Small intestine (tissue), 7 donors: ENCODE results near the gene ACTG1. TPM values are rescaled to one million over a fixed set of nuclear protein-coding genes. Genes with fewer than 3 reads are reported as not detected.

Source experiments
- DNase-seq, 2 donors: peaks; one replicate each; pipeline versions ENCODE4 v3.0.0 to v3.0.0-alpha.2; 2013
- FAIRE-seq: peaks from 2 replicates; lab custom pipeline; 2012; peaks lifted over from hg19 to GRCh38; lab: Jason Lieb, UNC
- H3K27ac ChIP-seq, 3 donors: one replicate each; pipeline ENCODE4 v1.5.1; 2013; ENCODE audit warnings: low read length in 2 of 3, mild to moderate bottlenecking in 2 of 3, control low read depth in 1 of 3, inconsistent platforms in 1 of 3, low read depth in 1 of 3, moderate library complexity in 1 of 3
- H3K27me3 ChIP-seq, 3 donors: one replicate each; pipeline ENCODE4 v1.6.1; 2013; ENCODE audit warnings: low read length in 3 of 3, inconsistent platforms in 1 of 3; ENCODE audit not compliant: control insufficient read depth in 3 of 3, insufficient read depth in 3 of 3
- H3K36me3 ChIP-seq, 3 donors: one replicate each; pipeline ENCODE4 v1.6.1; 2013; ENCODE audit warnings: low read length in 3 of 3, inconsistent platforms in 1 of 3, low read depth in 1 of 3, mild to moderate bottlenecking in 1 of 3, moderate library complexity in 1 of 3; ENCODE audit not compliant: control insufficient read depth in 3 of 3, insufficient read depth in 2 of 3
- H3K4me1 ChIP-seq, 3 donors: one replicate each; pipeline ENCODE4 v1.6.1; 2013; ENCODE audit warnings: low read length in 2 of 3, inconsistent platforms in 1 of 3, low read depth in 1 of 3, mild to moderate bottlenecking in 1 of 3, moderate library complexity in 1 of 3; ENCODE audit not compliant: control insufficient read depth in 3 of 3, insufficient read depth in 2 of 3
- H3K4me3 ChIP-seq, 3 donors: one replicate each; pipeline ENCODE4 v1.5.1; 2013; ENCODE audit warnings: low read length in 3 of 3, control low read depth in 1 of 3, inconsistent platforms in 1 of 3, low read depth in 1 of 3, mild to moderate bottlenecking in 1 of 3, moderate library complexity in 1 of 3
- H3K9me3 ChIP-seq, 2 donors: one replicate each; pipeline ENCODE4 v1.6.1; 2013; ENCODE audit warnings: low read depth in 1 of 2, low read length in 1 of 2; ENCODE audit not compliant: control insufficient read depth in 2 of 2, insufficient read depth in 1 of 2
- WGBS, 3 donors: extraction: QIAGEN DNeasy Blood & Tissue Kit; methylation state at CpG; one replicate each; pipeline ENCODE4 v1.1.7; 2013; 5-methylcytosine and 5-hydroxymethylcytosine counted together
- polyA plus RNA-seq, 4 donors: library from polyadenylated mRNA; stranded (reverse) in 3 of 4; unstranded in 1 of 4; fragments of 200-250 nt in 3 of 4; fragments of 120-200 nt in 1 of 4; gene quantifications; one replicate each; pipeline versions ENCODE4 v1.2.1 to v1.2.3, GENCODE V29; 2013
- donor health status: healthy with polysubstance abuse.
- donor health status: control.
- donor health status: control.
- donor health status: Bipolar disorder and iron deficiency.
- donor health status: healthy.

ACTG1 gene
- polyA plus RNA-seq, 4 donors = 1,318 to 3,459 (median 1,787) TPM

GRCh38 chr17:81479175-81480071 is 33.2 kb downstream of the ACTG1 start:
- FAIRE-seq (no peak), DNase-seq (no peak)
- peaks cover 0 to 32% (median 4%) of the 10 kb centered on the region in 3 donors for H3K4me1 ChIP-seq
- WGBS, 3 donors = 83 to 88% (median 88%) methylated on average over 20 of the region's 20 CpGs
- no peaks in the 10 kb centered on the region for H3K36me3 ChIP-seq
- H3K27me3 ChIP-seq = peaks cover 0 to 14% (median 0%) of the 10 kb centered on the region in 3 donors
- no peaks in the 10 kb centered on the region for H3K9me3 ChIP-seq
- no peak overlapping the region for H3K4me3 ChIP-seq
- H3K27ac ChIP-seq = no peak overlapping the region

- 88 to 91% (median 89%) methylated on average over 20 of the region's 20 CpGs for WGBS, 3 donors
- no peak for DNase-seq
- Histone ChIP-seq H3K27ac (no peak overlapping the region), H3K9me3 (no peaks in the 10 kb centered on the region), H3K4me3 (no peak overlapping the region), H3K36me3 (no peaks in the 10 kb centered on the region), H3K27me3 (peaks cover 0 to 14% (median 0%) of the 10 kb centered on the region in 3 donors), H3K4me1 (peaks cover 0 to 21% (median 2%) of the 10 kb centered on the region in 3 donors)
- no peak for FAIRE-seq
Observed at GRCh38 chr17:81478119-81478518, 34.5 kb downstream of the ACTG1 start.

GRCh38 chr17:81477173-81477572 is 35.4 kb downstream of the ACTG1 start:
- Histone ChIP-seq H3K27me3 (peaks cover 0 to 14% (median 0%) of the 10 kb centered on the region in 3 donors), H3K4me3 (no peak overlapping the region), H3K27ac (no peak overlapping the region), H3K36me3 (no peaks in the 10 kb centered on the region), H3K9me3 (no peaks in the 10 kb centered on the region), H3K4me1 (peaks cover 0 to 12% (median 2%) of the 10 kb centered on the region in 3 donors)
- FAIRE-seq (no peak), DNase-seq (no peak)
- WGBS, 3 donors = 64 to 86% (median 84%) methylated on average over 6 to 7 of the region's 7 CpGs

- Histone ChIP-seq H3K4me1 (peaks cover 0 to 6% (median 2%) of the 10 kb centered on the region in 3 donors), H3K36me3 (no peaks in the 10 kb centered on the region), H3K27me3 (peaks cover 0 to 14% (median 0%) of the 10 kb centered on the region in 3 donors), H3K9me3 (no peaks in the 10 kb centered on the region), H3K27ac (no peak overlapping the region), H3K4me3 (no peak overlapping the region)
- no peak for DNase-seq
- 77 to 91% (median 81%) methylated on average over 6 of the region's 6 CpGs for WGBS, 3 donors
- no peak for FAIRE-seq
Observed at GRCh38 chr17:81476635-81477034, 36.0 kb downstream of the ACTG1 start.

GRCh38 chr17:81476097-81476496 is 36.5 kb downstream of the ACTG1 start:
- Histone ChIP-seq H3K9me3 (no peaks in the 10 kb centered on the region), H3K27ac (no peak overlapping the region), H3K27me3 (peaks cover 0 to 14% (median 0%) of the 10 kb centered on the region in 3 donors), H3K36me3 (no peaks in the 10 kb centered on the region), H3K4me3 (no peak overlapping the region), H3K4me1 (peaks cover 0 to 6% (median 1%) of the 10 kb centered on the region in 3 donors)
- DNase-seq = no peak
- FAIRE-seq = no peak
- WGBS, 3 donors = 89 to 92% (median 92%) methylated on average over 7 of the region's 7 CpGs

- no peak for DNase-seq
- Histone ChIP-seq H3K9me3 (no peaks in the 10 kb centered on the region), H3K36me3 (no peaks in the 10 kb centered on the region), H3K4me3 (no peak overlapping the region), H3K27me3 (peaks cover 0 to 11% (median 0%) of the 10 kb centered on the region in 3 donors), H3K27ac (no peak overlapping the region), H3K4me1 (no peaks in the 10 kb centered on the region)
- FAIRE-seq = no peak
- 78 to 88% (median 83%) methylated on average over 16 of the region's 16 CpGs for WGBS, 3 donors
Observed at GRCh38 chr17:81474958-81475357, 37.6 kb downstream of the ACTG1 start.

- Histone ChIP-seq H3K4me1 (peaks cover 0 to 9% (median 1%) of the 10 kb centered on the region in 3 donors), H3K4me3 (no peak overlapping the region), H3K27ac (no peak overlapping the region), H3K36me3 (no peaks in the 10 kb centered on the region), H3K9me3 (no peaks in the 10 kb centered on the region), H3K27me3 (peaks cover 0 to 4% (median 0%) of the 10 kb centered on the region in 3 donors)
- 77 to 86% (median 78%) methylated on average over 8 of the region's 8 CpGs for WGBS, 3 donors
- DNase-seq (no peak), FAIRE-seq (no peak)
Observed at GRCh38 chr17:81473019-81473418, 39.6 kb downstream of the ACTG1 start.

GRCh38 chr17:81471818-81472456 is 40.7 kb downstream of the ACTG1 start:
- H3K27me3 ChIP-seq = no peaks in the 10 kb centered on the region
- H3K36me3 ChIP-seq = peaks cover 0 to 7% (median 0%) of the 10 kb centered on the region in 3 donors
- FAIRE-seq (no peak), DNase-seq (peak; percentile 18 to 46)
- WGBS, 3 donors = 86 to 91% (median 88%) methylated on average over 28 of the region's 28 CpGs
- H3K9me3 ChIP-seq = no peaks in the 10 kb centered on the region
- no peak overlapping the region for H3K27ac ChIP-seq
- H3K4me3 ChIP-seq = no peak overlapping the region
- peaks cover 0 to 10% (median 1%) of the 10 kb centered on the region in 3 donors for H3K4me1 ChIP-seq
